NCI-H2171 treated with DMSO at 0.1 percent for 48 hours (cell line): ENCODE data around the gene MRPS18B.

Experiments used
- DNase-seq: peaks from one replicate; lab custom pipeline; 2025; lab: John Stamatoyannopoulos, UW

The MRPS18B gene

GRCh38 chr6:30603961-30604360, 13.7 kb upstream of the MRPS18B start:
- DNase-seq = no peak

GRCh38 chr6:30610065-30610464, 7.6 kb upstream of the MRPS18B start:
- no peak for DNase-seq

GRCh38 chr6:30611150-30611855, 6.3 kb upstream of the MRPS18B start:
- no peak for DNase-seq

- DNase-seq = no peak
These were observed 5.8 kb upstream of the MRPS18B start for GRCh38 chr6:30611856-30612194.

GRCh38 chr6:30612213-30612612, 5.4 kb upstream of the MRPS18B start:
- DNase-seq = peak; percentile 31

- DNase-seq = no peak
These were observed 4.9 kb upstream of the MRPS18B start for GRCh38 chr6:30612687-30613248.

- no peak for DNase-seq
These were observed 4.2 kb upstream of the MRPS18B start for GRCh38 chr6:30613251-30614043.

GRCh38 chr6:30614044-30614842, 3.4 kb upstream of the MRPS18B start:
- no peak for DNase-seq

- peak; percentile 99 for DNase-seq
These were observed 2.8 kb upstream of the MRPS18B start for GRCh38 chr6:30614843-30615218.

GRCh38 chr6:30615219-30615957, 2.3 kb upstream of the MRPS18B start:
- DNase-seq = peak; percentile 94

GRCh38 chr6:30615958-30616810, 1.5 kb upstream of the MRPS18B start:
- peak; percentile 68 for DNase-seq

GRCh38 chr6:30616811-30617564, 652 bp upstream of the MRPS18B start, which contains the start of gene PPP1R10:
Gene PPP1R10 (minus strand): TSS chr6:30617243. CDS start chr6:30609944, 7,299 bp downstream.
- peak; percentile 100 for DNase-seq

- DNase-seq = peak; percentile 48
These were observed 694 bp downstream of the MRPS18B start for GRCh38 chr6:30618270-30618797.

GRCh38 chr6:30619561-30619960, 1.9 kb downstream of the MRPS18B start:
- no peak for DNase-seq

GRCh38 chr6:30625511-30625910, 7.9 kb downstream of the MRPS18B start:
- DNase-seq = no peak

GRCh38 chr6:30626484-30627366, 9.1 kb downstream of the MRPS18B start, which contains the start of gene ATAT1:
Gene ATAT1 (plus strand): TSS chr6:30626874.
- DNase-seq = peak; percentile 83

- DNase-seq = no peak
These were observed 18.2 kb downstream of the MRPS18B start for GRCh38 chr6:30635834-30636233.

GRCh38 chr6:30640481-30640880, 22.8 kb downstream of the MRPS18B start:
- DNase-seq = no peak
